HG03558 (cell line): ENCODE results near the gene ADAR.
"Not testable (repeated sequence)": the region's sequence is repeated elsewhere in the genome, so short reads cannot be mapped to it uniquely, and the experiment has no call there.

Experiments
- ATAC-seq: cut with Tn5 transposase; IDR thresholded peaks from one replicate; pipeline ENCODE4 v1.9.1; 2021; ENCODE audit warnings: moderate number of reproducible peaks; ENCODE audit not compliant: unreplicated experiment; ENCODE audit errors: extremely low read depth

ADAR gene, protein sequence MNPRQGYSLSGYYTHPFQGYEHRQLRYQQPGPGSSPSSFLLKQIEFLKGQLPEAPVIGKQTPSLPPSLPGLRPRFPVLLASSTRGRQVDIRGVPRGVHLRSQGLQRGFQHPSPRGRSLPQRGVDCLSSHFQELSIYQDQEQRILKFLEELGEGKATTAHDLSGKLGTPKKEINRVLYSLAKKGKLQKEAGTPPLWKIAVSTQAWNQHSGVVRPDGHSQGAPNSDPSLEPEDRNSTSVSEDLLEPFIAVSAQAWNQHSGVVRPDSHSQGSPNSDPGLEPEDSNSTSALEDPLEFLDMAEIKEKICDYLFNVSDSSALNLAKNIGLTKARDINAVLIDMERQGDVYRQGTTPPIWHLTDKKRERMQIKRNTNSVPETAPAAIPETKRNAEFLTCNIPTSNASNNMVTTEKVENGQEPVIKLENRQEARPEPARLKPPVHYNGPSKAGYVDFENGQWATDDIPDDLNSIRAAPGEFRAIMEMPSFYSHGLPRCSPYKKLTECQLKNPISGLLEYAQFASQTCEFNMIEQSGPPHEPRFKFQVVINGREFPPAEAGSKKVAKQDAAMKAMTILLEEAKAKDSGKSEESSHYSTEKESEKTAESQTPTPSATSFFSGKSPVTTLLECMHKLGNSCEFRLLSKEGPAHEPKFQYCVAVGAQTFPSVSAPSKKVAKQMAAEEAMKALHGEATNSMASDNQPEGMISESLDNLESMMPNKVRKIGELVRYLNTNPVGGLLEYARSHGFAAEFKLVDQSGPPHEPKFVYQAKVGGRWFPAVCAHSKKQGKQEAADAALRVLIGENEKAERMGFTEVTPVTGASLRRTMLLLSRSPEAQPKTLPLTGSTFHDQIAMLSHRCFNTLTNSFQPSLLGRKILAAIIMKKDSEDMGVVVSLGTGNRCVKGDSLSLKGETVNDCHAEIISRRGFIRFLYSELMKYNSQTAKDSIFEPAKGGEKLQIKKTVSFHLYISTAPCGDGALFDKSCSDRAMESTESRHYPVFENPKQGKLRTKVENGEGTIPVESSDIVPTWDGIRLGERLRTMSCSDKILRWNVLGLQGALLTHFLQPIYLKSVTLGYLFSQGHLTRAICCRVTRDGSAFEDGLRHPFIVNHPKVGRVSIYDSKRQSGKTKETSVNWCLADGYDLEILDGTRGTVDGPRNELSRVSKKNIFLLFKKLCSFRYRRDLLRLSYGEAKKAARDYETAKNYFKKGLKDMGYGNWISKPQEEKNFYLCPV

DNA sequence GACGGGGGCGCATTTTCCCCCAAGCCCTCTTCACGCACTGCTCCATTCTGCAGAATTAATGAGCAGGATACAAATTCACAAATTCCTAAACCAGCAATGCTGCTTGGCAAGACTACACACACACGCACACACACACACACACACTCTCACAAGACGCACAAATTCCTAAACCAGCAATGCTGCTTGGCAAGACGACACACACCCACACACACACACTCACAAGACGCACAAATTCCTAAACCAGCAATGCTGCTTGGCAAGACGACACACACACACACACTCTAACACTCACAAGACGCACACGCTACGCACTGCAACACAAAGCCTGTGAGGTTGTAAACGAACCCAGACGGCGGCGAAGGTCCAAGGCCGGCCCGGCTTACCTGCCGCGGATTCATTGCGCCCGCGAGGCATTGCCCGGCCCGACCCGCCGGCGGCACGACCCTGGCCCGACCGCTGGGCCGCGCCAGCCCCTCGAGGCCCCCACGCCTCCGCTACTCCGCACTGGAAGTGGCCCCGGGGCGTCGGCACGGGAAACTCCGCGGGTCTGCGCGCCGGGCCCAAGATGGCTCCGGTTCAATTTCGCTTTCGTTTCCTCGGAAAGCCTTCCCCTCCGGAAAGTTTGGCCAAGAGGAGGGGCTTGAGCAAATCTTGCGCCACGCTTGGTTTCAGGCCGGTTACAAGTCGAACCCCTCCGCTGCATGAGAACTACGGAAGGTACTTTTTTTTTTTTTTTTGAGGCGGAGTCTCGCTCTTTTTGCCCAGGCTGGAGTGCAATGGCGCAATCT lies at the start of gene ADAR:
Gene ADAR (minus strand): TSS at position 578 of the 788 bp plus-strand sequence. CDS start 180 bp downstream, at position 398.
- ATAC-seq: no peak

DNA sequence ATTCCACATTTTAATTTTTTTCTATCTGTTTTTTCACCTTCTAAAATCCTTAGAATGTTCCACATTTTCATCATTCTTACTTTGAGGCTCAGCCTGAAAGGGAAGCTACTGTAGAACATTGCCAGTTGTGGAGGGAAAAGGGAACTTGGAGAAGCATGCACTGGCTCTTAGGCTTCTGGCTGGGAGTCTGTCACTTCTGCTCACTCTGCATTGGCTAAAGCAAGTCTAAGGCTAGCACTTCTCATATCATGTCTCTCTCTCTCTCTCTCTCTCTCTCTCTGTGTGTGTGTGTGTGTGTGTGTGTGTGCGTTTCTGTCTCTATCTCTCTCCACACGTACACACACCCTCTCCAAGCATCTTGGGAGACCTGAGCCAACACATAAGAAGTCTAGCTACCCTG lies 49.6 kb upstream of the ADAR start:
- ATAC-seq: no peak

DNA sequence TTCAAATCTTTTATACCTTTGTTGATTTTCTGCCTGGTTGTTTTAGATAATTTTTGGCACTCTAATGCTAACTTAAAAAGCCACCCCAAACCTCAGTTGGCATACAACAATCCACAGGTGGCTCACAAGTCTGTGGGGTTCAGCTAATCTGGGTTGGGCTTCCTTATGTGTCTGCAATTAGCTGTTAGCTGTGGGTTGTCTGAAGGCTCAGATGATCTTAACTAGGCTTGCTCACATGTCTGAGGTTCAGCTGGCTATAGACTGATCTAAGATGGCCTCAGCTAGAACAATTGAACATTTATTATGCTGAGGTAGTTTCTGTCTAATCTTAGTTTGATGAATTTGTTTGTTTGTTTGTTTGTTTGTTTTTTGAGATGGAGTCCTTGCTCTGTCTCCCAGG lies 44.9 kb upstream of the ADAR start:
- no peak for ATAC-seq

DNA sequence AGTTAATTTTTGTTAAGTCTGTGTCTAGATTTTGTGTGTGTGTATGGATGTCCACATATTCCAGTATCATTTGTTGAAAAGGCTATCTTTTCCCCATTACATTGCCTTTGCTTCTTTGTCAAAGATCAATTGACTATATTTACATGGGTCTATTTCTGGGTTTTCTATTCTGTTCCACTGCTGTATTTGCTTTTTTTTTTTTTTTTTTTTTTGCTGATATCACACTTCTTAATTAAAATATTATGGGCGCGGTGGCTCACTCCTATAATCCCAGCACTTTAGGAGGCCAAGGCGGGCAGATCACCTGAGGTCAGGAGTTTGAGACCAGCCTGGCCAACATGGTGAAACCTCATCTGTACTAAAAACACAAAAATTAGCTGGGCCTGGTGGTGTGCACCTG lies 36.7 kb upstream of the ADAR start:
- ATAC-seq: not testable (repeated sequence)

DNA sequence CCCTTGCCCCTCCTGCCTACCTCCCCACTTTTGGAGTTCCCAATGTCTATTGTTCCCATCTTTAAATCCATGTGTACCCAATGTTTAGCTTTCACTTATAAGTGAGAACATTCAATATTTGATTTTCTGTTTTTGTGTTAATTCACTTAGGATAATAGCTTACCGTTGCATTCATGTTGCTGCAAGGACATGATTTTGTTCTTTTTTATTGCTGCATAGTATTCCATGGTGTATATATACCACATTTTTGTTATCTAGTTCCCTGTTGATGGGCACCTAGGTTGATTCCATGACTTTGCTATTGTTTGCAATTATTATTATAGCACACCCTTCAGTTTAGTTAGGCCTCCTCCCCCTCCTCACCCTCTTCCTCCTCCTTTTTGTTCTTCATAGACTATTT lies 33.5 kb upstream of the ADAR start:
- no peak for ATAC-seq

DNA sequence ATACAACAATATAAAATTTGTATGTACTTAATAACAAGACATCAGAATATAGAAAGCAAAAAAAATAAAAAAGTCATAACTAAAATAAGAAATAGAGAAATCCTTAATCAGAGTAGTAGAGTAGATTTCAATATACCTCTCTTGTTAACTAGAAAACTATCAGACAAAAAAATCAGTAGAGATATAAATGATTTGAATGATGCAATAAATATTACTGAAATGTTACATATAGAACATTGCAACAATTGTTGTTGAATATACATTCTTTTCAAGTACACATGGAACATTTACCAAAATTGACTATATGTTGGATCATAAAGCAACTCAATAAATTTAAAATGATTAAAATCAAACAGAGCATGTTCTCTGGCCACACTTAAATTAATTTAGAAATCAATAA lies 31.9 kb upstream of the ADAR start:
- no peak for ATAC-seq

DNA sequence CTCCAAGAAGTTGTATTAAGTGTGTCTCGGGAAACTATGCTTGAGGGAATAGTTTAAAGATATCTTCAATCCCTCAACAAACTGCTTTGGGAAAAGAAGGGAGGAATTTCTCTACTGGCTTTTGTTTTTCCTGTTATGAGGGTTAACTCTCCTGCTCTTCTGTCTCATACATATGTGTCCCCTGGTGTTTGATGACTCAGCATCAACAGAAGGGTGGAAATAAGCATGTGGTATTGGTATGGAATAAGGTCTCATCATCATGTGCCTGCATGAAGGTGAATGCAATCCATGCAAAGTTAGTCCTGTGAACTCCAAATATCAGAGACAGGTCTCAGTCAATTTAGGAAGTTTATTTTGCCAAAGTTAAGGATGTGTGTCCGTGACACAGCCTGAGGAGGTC lies 27.2 kb upstream of the ADAR start:
- ATAC-seq: no peak

DNA sequence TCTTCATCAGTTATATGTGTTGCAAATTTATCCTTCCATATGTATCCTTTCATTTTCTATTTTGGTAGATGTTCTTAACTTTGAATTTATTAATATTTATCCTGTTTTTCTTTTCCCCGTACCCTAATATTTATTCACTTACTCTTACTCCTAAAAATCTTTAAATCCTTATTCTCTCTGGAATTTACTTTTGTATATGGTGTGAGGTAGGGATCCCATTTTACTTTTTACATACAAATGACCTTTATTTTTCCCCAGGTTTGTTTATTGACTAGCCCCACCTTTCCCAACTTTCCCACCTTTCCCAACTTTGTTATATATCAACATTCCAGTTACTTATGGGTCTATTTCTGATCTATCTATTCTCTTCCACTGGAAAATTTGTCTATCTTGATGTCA lies 21.7 kb upstream of the ADAR start:
- no peak for ATAC-seq

DNA sequence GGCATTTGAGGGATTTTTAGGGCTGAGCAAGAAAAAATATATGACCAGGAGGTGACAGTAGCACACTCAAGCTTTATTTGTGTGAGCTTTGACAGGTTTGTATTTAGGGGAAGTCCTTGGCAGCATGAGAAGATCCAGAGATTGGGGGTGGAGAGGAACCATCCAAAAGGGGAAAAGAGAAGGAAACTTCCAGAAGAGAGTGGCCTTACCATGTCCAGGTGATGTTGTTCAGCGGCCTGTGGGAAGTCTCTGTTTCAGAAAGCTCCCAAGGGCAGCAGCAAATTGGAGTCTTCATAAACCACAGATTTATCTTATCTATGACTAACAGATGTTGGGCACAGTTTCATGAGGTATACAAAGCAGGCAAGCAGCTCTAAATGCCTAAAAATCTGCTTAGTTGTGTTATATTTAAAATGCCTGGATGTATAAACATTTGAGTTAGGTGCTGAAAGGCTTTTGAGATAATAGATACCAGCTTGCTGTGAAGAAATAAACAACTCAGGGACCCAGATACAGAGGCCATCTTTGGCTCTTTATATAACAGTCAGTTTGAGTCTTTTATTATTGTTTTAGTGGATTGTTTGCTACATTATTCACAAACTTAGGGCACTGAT lies 21.2 kb upstream of the ADAR start:
- ATAC-seq: no peak

DNA sequence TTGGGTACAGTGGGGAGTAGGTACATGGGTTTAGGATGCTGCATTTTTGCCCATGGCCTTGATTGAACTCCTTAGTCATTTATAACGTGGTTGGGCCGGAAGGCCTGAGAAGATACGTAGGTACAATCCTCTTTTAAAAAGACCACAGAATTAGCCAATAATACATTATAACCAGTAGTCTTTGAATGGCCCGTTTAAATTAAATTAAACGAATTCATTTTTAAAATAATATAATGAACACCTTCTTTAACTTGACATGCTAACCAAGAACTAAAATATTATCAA lies 20.1 kb upstream of the ADAR start:
- no peak for ATAC-seq

DNA sequence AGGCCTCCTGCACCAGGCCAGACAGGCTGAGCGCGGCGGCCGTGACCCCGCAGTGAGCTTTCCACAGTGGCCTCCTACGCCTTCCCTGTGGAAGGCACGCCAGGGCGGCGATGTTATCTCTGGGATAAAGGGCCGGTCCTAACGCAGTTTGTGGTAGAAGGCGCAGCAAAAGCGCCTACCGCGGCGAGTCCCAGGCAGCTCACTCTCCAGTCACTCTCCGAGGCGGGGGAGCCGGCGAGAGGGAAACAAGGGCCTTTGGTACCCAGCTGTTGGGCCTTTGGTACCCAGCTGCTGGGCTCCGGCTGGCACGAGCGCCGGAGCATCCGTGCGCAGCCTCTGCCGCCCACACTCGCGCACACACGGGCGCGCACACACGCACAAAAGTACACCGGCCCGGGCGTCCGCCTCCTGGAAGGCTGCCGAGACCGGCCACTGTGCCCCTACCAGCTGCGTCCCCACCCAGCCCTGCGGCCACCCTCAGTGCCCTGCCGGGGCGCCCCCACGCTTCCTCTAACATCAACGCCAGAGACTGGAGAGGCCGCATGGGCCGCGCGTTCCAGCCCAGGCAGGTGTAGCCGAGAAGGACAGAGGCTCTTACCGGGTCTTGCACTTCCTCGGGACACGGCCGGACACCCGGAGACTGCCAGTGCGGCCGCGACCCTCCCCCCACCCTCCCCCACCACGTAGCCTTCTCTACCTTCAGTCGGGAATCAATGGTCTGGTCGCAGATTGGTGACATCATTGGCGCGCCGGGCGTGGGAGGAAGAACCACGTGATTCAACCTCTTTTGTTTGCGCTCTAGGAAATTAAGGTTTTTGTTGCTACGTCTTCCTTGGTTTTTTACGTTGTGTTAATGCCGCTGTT lies 19.5 kb upstream of the ADAR start:
- ATAC-seq: no peak

DNA sequence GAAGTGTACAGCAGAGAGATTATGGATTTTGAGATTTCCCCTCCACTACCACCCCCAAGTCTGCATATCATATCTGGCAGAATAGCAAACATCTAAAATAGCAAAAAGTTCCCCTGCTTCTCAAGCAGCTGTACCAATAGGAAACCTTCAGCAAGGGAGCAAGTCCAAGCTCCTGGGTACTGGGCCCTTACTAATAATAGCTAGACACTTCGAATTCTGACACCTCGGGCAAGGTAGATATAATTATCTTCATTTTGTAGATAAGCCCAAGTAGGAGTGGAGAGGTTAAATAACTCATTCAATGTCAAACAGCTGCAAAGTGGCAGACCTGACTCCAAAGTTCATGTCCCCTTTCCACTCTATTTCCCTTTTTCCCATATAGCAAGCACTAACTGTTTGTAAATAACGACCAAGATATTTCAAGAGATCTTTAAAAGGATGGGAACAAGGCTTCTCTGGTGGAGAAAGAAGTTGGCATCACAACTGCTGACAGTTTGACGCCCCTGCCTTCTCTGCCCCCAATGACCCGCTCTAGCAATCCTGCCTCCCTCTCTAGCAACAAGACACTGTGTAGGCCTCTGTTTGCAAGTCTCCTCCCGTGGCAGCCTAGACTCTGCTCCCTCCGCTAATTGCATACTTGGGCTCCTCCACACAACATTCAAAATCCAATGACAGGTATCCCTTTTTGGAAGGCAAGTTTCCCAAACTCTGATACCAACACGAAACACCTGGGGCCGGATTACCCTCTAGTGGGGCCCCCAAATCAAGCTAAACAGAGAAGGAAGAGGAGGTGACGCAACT lies 18.7 kb upstream of the ADAR start:
- ATAC-seq: no peak

DNA sequence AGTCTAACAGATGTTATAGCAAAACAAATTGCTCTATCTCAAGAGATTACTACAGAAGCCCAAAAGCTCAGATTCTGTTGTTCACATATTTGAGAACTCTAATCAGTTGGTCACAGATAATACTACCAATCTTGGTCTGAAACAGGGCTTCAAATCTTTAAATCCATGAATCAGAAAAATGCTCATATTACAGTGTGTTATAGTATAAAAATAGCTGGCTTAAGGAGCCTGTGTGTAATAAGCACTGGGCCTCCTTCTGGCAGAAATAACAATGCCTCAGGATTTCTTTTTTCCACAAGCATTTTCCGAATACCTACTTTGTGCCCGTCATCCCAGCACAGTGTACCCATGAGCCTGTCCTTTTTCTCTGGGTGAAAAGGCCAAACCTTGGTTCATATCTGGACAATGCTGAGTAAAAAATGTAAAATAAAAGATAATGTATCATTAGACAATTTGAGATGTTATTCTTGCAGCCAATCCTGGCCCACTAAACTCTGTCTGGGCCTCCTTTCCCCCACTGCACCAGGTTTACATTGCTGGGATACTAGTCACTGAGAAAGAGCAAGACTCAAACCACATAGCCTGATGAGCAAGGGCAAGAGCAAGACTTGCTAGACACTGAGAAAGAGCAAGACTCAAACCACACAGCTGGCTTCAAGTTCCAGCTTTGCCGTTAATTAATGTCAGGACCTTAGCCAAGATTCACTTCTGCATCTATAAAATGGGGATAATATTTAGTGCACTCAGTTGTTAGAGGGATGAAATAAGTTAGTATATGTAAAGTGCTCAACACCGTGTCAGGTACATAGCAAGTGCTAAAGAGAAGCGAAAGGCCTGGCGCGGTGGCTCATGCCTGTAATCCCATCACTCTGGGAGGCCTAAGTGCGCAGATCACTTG lies 17.0 kb upstream of the ADAR start:
- ATAC-seq: no peak

DNA sequence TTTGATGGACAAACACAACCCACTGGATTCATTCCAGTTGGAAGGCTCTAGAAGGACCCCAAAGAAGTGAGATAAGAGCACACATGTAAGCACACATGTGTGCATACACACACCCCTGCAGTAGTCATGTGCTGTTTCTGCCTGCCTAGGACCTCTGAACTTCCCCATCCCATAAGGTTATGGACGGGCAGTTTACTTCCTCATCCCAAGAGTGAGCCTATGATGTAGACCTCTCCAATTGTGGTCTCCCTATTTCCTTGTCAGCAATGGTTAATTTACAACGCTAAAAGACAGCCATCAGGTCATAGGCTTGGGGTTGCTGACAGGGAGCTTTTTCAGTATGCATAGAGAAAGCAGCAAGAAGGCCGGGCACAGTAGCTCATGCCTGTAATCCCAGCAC lies 15.4 kb upstream of the ADAR start:
- no peak for ATAC-seq

DNA sequence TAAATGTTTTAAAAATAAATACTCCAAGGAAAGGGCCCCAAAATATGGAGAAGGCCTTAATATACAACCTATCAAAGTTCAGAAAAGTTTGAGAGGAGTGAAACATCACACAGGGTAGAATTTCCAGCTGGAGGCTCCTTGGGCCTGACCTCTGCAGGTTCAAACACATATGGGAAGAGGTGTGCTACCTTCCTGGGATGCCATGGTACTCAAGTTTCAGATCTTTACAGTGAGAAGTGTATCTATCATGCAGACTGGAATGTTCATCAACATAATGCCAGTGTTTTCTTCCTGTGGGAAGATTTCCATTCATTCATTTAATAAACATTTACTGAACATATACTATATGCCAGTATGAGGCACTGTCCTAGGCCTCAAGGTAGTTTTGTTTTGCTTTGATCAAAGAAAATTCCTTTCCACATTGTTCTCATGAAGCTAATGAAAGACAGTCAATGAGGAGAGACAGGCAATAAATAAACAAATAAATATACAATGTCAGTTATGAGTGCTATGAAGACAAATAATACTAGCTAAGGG lies 14.6 kb upstream of the ADAR start:
- ATAC-seq: no peak

DNA sequence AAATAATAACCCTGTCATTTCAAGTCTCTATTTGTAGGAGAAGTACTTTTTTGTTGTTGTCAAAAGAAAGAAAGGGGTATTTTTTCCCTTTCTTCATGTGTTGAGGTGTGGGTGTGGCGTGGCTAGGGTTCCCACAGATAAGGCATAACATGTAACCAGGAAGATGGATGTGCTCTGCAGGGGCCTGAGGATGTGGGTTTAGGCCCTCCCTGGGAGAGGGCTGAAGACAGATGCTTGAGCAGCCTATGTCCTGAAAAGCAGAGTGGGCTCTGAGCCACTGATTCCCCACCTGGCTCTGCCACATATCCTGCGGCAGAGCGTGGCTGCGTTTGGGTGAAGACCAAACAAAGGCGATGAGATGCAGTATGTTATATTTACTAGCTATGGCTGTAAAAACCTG lies 13.9 kb upstream of the ADAR start:
- ATAC-seq: no peak

DNA sequence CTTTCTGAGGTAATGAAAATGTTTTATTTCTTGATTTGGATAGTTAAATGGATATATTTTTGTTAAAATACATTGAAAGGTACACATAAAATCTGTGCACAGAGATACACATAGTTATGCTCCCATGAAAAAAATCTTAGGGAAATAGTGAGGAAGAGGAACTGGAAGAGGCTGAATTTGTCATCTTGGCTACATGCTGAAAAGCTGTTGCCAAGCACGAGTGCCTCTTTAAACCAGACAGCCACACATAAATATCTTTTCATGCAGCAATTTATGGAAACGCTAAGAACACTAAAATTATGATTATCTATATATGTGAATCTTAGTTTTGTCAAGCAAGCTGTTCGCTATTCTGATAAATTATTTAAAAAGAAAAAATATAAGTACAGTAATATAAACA lies 12.8 kb upstream of the ADAR start:
- no peak for ATAC-seq
